ENCODE measurements around the gene ODF2. TPM values are rescaled to one million over a fixed set of nuclear protein-coding genes. Genes with fewer than 3 reads are reported as not detected.

ODF2 gene
- total and polyA plus RNA-seq, 2 experiments from 2014 or later, result 17.5 to 26.9 TPM

DNA sequence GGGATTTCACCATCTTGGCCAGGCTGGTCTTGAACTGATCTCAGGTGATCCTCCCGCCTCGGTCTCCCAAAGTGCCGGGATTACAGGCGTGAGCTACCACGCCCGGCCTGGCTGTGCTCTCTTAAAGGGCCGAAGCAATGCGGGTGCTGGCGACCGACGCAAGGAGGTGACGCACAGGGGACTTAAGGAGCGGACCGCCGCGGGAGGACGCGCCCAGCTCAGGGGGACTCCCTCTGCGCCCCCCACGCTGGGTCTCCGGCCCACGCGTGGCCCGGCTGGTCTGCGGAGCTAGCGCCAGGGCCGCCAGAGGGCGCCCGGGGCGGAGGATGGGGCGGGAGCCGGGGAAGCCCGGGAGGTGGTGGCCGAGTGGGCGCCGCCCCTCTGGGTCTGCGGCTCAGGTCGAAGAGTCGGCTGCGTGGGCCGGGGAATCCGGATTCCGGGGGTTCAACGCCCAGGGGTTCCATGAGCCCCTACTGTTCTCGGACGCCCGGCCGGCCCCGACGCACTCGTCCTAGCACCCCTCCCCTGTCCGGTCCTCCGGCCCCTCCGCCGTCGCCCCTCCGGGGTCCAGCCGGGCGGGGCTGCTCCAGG, 35.7 kb upstream of the ODF2 start:
- Histone ChIP-seq H3K4me3 (peak overlapping the region; percentile 83), H3K4me1 (ENCODE audit: insufficient read depth) (peaks cover 15% of the 10 kb centered on the region; the same call in 1 of the 2 replicates), H4K20me1 (replicated peaks; ENCODE audit: insufficient read depth) (no peaks in the 10 kb centered on the region), H3K79me2 (replicated peaks; ENCODE audit: insufficient read depth) (no peaks in the 10 kb centered on the region), H2AFZ (peak overlapping the region; percentile 98), H3K27ac (ENCODE audit: low read depth) (no peak overlapping the region), H3K36me3 (ENCODE audit: insufficient read depth) (no peaks in the 10 kb centered on the region), H3K27me3 (ENCODE audit: insufficient read depth) (peaks cover 62% of the 10 kb centered on the region), H3F3A (replicated peaks; ENCODE audit: low read depth) (peaks cover 12% of the 10 kb centered on the region; the same call in 1 of the 2 replicates), H3K9me2 (ENCODE audit: insufficient read depth) (no peaks in the 10 kb centered on the region), H3K4me2 (peak overlapping the region; percentile 90)
- TF ChIP-seq CREB1 (CRISPR knock-in tag; IDR thresholded peaks at IDR 0.05; ENCODE audit: low read depth) (0 out of 2 replicates have a peak, but pooled peaks have one; percentile 3), EZH2 (IDR thresholded peaks at IDR 0.05; ENCODE audit: low read depth, unreplicated experiment) (no peak), ZNF114 (CRISPR knock-in tag; IDR thresholded peaks at IDR 0.05) (no peak), JUNB (IDR thresholded peaks at IDR 0.05; ENCODE audit: unreplicated experiment) (no peak), ZNF331 (CRISPR knock-in tag; IDR thresholded peaks at IDR 0.05; ENCODE audit: low read depth) (no peak), NANOG (IDR thresholded peaks at IDR 0.05; ENCODE audit: borderline replicate concordance) (no peak), EZH2phosphoT487 (IDR thresholded peaks at IDR 0.05; ENCODE audit: unreplicated experiment) (no peak), POLR2AphosphoS5 (IDR thresholded peaks at IDR 0.05; ENCODE audit: low read depth) (no peak), STAT1 (IDR thresholded peaks at IDR 0.05; ENCODE audit: unreplicated experiment) (no peak)
- TF ChIP-seq, protein P1, sequence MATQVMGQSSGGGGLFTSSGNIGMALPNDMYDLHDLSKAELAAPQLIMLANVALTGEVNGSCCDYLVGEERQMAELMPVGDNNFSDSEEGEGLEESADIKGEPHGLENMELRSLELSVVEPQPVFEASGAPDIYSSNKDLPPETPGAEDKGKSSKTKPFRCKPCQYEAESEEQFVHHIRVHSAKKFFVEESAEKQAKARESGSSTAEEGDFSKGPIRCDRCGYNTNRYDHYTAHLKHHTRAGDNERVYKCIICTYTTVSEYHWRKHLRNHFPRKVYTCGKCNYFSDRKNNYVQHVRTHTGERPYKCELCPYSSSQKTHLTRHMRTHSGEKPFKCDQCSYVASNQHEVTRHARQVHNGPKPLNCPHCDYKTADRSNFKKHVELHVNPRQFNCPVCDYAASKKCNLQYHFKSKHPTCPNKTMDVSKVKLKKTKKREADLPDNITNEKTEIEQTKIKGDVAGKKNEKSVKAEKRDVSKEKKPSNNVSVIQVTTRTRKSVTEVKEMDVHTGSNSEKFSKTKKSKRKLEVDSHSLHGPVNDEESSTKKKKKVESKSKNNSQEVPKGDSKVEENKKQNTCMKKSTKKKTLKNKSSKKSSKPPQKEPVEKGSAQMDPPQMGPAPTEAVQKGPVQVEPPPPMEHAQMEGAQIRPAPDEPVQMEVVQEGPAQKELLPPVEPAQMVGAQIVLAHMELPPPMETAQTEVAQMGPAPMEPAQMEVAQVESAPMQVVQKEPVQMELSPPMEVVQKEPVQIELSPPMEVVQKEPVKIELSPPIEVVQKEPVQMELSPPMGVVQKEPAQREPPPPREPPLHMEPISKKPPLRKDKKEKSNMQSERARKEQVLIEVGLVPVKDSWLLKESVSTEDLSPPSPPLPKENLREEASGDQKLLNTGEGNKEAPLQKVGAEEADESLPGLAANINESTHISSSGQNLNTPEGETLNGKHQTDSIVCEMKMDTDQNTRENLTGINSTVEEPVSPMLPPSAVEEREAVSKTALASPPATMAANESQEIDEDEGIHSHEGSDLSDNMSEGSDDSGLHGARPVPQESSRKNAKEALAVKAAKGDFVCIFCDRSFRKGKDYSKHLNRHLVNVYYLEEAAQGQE (IDR thresholded peaks at IDR 0.05; ENCODE audit: unreplicated experiment), result no peak
- TF ChIP-seq, protein P2, sequence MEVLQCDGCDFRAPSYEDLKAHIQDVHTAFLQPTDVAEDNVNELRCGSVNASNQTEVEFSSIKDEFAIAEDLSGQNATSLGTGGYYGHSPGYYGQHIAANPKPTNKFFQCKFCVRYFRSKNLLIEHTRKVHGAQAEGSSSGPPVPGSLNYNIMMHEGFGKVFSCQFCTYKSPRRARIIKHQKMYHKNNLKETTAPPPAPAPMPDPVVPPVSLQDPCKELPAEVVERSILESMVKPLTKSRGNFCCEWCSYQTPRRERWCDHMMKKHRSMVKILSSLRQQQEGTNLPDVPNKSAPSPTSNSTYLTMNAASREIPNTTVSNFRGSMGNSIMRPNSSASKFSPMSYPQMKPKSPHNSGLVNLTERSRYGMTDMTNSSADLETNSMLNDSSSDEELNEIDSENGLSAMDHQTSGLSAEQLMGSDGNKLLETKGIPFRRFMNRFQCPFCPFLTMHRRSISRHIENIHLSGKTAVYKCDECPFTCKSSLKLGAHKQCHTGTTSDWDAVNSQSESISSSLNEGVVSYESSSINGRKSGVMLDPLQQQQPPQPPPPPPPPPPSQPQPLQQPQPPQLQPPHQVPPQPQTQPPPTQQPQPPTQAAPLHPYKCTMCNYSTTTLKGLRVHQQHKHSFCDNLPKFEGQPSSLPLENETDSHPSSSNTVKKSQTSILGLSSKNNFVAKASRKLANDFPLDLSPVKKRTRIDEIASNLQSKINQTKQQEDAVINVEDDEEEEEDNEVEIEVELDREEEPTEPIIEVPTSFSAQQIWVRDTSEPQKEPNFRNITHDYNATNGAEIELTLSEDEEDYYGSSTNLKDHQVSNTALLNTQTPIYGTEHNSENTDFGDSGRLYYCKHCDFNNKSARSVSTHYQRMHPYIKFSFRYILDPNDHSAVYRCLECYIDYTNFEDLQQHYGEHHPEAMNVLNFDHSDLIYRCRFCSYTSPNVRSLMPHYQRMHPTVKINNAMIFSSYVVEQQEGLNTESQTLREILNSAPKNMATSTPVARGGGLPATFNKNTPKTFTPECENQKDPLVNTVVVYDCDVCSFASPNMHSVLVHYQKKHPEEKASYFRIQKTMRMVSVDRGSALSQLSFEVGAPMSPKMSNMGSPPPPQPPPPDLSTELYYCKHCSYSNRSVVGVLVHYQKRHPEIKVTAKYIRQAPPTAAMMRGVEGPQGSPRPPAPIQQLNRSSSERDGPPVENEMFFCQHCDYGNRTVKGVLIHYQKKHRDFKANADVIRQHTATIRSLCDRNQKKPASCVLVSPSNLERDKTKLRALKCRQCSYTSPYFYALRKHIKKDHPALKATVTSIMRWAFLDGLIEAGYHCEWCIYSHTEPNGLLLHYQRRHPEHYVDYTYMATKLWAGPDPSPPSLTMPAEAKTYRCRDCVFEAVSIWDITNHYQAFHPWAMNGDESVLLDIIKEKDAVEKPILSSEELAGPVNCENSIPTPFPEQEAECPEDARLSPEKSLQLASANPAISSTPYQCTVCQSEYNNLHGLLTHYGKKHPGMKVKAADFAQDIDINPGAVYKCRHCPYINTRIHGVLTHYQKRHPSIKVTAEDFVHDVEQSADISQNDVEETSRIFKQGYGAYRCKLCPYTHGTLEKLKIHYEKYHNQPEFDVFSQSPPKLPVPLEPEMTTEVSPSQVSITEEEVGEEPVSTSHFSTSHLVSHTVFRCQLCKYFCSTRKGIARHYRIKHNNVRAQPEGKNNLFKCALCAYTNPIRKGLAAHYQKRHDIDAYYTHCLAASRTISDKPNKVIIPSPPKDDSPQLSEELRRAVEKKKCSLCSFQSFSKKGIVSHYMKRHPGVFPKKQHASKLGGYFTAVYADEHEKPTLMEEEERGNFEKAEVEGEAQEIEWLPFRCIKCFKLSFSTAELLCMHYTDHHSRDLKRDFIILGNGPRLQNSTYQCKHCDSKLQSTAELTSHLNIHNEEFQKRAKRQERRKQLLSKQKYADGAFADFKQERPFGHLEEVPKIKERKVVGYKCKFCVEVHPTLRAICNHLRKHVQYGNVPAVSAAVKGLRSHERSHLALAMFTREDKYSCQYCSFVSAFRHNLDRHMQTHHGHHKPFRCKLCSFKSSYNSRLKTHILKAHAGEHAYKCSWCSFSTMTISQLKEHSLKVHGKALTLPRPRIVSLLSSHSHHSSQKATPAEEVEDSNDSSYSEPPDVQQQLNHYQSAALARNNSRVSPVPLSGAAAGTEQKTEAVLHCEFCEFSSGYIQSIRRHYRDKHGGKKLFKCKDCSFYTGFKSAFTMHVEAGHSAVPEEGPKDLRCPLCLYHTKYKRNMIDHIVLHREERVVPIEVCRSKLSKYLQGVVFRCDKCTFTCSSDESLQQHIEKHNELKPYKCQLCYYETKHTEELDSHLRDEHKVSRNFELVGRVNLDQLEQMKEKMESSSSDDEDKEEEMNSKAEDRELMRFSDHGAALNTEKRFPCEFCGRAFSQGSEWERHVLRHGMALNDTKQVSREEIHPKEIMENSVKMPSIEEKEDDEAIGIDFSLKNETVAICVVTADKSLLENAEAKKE (CRISPR knock-in tag; IDR thresholded peaks at IDR 0.05), result no peak
- TF ChIP-seq, protein P3, sequence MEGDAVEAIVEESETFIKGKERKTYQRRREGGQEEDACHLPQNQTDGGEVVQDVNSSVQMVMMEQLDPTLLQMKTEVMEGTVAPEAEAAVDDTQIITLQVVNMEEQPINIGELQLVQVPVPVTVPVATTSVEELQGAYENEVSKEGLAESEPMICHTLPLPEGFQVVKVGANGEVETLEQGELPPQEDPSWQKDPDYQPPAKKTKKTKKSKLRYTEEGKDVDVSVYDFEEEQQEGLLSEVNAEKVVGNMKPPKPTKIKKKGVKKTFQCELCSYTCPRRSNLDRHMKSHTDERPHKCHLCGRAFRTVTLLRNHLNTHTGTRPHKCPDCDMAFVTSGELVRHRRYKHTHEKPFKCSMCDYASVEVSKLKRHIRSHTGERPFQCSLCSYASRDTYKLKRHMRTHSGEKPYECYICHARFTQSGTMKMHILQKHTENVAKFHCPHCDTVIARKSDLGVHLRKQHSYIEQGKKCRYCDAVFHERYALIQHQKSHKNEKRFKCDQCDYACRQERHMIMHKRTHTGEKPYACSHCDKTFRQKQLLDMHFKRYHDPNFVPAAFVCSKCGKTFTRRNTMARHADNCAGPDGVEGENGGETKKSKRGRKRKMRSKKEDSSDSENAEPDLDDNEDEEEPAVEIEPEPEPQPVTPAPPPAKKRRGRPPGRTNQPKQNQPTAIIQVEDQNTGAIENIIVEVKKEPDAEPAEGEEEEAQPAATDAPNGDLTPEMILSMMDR (conservative IDR thresholded peaks at IDR 0.05; ENCODE audit: low read depth in 2 of 2), result peak; percentile 69 to 79
- TF ChIP-seq, protein P4, sequence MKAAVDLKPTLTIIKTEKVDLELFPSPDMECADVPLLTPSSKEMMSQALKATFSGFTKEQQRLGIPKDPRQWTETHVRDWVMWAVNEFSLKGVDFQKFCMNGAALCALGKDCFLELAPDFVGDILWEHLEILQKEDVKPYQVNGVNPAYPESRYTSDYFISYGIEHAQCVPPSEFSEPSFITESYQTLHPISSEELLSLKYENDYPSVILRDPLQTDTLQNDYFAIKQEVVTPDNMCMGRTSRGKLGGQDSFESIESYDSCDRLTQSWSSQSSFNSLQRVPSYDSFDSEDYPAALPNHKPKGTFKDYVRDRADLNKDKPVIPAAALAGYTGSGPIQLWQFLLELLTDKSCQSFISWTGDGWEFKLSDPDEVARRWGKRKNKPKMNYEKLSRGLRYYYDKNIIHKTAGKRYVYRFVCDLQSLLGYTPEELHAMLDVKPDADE (IDR thresholded peaks at IDR 0.05), result no peak
- Mint-ChIP-seq H3K9me3 (no peaks in the 10 kb centered on the region), H3K4me3 (peak overlapping the region; percentile 66), H3K27ac (no peak overlapping the region), H3K4me1 (peaks cover 19% of the 10 kb centered on the region), H3K27me3 (ENCODE audit: insufficient read depth, low read depth, poor library complexity) (peaks cover 40% of the 10 kb centered on the region), H3K36me3 (ENCODE audit: low read depth) (no peaks in the 10 kb centered on the region)
- ATAC-seq (peak; percentile 66), DNase-seq (ENCODE audit: low spot score) (peak; percentile 66)

All from GM23338 (cell line).